Right renal pelvis (tissue), 4 donors: ENCODE measurements around the gene NOMO2. TPM values are rescaled to one million over a fixed set of nuclear protein-coding genes. Genes with fewer than 3 reads are reported as not detected.
"Not testable (repeated sequence)": the region's sequence is repeated elsewhere in the genome, so short reads cannot be mapped to it uniquely, and the experiment has no call there.

ENCODE experiments used
- DNase-seq, 4 donors: peaks; one replicate each; pipeline ENCODE4 v3.0.0-alpha.2; 2013; ENCODE audit warnings: low read depth in 4 of 4, low spot score in 3 of 4, missing footprints in 1 of 4
- polyA plus RNA-seq, 4 donors: library from polyadenylated mRNA; unstranded; fragments of 120-200 nt; gene quantifications; one replicate each; pipeline ENCODE4 v1.2.1, GENCODE V29; 2013; ENCODE audit not compliant: insufficient read length in 4 of 4

NOMO2 gene
- polyA plus RNA-seq, 4 donors, result 87.9 to 109 (median 98.7) TPM

DNA sequence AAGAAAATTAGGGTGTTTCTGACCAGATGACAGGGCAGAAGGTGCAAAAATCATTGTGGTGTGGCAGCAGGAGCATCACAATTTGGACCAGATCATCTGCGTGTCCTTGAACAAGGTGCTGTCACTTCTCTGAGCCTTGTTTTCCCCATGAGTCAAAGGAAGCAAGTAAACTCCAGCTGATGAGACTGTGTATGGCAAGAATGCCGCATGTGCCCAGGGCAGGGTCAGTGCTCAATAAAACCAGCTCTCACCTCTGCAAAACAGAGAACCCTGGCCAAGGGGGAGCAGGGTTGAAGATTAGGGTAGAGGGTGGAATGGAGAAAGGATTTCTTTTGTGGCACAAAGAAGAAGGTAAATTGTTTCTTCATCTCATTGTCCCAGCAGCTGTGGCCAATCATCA lies 17.4 kb upstream of the NOMO2 start:
- not testable (repeated sequence) for DNase-seq

DNA sequence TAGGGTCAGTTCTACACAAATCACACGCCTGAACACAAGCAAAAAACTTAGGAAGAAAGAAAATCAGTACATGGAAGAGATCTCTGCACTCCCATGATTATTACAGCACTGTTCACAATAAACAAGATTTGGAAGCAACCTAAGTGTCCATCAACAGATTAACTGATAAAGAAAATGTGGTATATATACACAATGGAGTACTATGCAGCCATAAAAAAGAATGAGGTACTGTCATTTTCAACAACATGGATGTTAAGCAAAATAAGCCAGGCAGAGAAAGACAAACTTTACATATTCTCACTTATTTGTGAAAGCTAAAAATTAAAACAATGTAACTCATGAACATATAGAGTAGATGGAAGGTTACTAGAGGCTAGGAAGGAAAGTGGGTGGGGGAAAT lies 16.0 kb upstream of the NOMO2 start:
- DNase-seq, result not testable (repeated sequence)

- DNase-seq, result not testable (repeated sequence)
These were observed 14.0 kb upstream of the NOMO2 start for GRCh38 chr16:18575945-18576344.

- DNase-seq, result not testable (repeated sequence)
These were observed 13.5 kb upstream of the NOMO2 start for GRCh38 chr16:18575298-18575917.

DNA sequence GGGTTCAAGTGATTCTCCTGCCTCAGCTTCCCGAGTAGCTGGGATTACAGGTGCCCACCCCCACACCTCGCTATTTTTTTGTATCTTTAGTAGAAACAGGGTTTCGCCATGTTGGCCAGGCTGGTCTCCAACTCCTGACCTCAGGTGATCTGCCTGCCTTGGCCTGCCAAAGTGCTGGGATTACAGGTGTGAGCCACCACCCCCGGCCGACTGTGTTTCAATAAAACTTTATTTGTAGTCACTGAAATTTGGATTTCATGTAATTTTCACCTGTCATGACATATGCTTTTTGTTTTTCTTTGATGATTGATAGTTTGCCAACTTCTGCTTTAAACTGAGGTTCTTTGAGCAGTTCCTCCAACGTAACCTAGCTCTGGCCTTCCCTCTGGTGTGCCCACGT lies 12.0 kb upstream of the NOMO2 start:
- DNase-seq, result not testable (repeated sequence)

GRCh38 chr16:18572973-18573372 lies 11.1 kb upstream of the NOMO2 start:
- DNase-seq, result not testable (repeated sequence)

DNA sequence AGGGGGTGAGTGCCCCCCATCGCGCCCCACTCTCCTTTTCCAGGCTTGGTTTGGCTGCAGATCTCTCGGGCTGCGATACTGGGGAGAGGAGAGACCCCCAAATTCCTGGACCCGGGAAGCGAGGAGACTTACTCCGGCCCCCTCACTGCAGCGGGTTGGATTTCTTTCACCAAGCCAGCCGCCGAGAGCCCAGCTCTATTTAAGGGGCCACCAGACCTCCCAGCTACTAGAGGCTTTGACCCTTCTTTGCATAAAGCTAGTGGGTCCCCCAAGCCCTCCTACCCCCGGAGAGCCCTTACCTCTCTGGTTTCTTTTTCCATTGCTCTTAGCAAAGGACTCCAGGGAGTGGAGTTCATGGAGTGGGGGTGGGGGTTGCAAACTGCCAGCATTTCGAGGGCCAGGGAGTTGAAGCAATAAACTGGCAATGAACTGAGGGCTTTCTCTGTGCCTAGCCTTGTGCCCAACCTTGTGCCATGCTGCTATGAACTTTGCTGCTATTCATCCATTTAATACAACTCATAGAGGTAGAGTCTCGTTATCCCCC lies 9.5 kb upstream of the NOMO2 start:
- not testable (repeated sequence) for DNase-seq

DNA sequence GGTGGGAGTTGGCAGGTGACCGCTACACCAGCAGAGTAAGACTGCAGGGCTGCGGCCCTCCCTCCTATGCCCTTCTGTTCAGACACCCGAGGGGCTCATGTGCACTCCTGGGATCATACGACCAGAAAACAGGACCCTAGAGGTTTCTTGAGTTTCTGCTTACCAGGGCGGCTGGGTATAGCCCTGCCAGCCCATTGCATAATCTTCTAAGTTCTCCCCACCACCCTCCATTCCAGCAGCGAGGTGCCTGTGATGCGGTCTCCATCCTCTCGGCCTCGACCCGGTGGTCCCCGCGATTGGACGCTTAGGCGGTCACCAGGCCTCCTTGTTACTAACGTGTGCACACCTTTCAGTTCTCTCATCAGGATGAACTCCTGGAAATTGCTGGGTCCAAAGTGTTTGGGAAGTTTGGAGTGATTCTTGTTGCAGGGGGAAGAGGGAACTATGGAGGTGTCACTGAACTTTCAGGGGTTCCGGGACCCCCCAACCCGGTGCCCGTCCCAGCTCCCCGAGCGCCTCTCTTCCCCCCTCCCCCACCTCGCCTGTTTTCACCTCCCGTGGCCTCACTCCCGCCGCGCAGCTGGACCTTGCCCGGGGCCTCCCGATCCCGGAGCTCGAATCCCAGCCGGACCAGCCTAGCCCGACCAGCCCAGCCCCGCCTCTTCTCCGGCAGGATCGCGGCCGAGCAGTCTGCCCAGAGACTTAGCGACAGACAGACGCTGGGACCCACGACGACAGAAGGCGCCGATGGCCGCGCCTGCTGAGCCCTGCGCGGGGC lies 8.8 kb upstream of the NOMO2 start:
- not testable (repeated sequence) for DNase-seq

DNA sequence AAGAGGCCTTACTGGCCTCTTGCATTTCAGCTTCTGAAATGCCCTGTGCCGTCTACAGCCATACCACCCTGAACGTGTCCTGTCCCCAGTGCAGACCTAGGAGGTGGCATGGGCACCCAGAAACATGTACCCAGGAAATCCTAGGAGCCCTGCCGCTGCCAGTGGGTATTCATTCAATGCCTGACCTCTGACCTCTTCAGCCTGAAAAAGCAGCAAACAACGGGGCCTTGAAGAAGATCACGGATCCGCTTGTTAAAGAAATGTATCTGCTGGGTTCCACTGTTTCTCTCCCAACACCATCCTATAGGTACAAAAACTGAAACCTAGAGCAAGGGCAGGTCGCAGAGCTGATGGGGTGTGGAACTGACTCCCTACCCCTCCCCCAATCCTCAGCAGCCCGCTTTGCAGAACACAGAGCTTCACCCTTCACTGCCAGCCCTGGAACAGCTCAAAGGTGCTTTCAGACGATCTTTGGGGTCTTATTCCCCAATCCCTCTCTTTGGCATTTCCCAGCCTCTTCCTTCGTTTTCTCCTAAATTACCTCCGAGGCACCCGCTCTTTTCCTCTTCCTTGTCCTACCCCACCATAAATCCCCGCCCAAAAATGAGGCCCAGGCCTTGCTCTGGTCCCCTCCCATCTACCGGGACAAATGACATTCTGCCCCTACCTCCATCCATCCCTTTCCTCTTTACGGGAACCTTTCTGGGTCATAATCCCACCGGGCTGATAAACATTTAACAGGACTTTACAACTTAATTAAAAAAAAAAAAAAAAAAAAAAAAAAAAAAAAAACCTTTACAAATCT lies 1.3 kb downstream of the NOMO2 start:
- not testable (repeated sequence) for DNase-seq

- DNase-seq, result not testable (repeated sequence)
These were observed 8.2 kb downstream of the NOMO2 start for GRCh38 chr16:18553671-18554070.

GRCh38 chr16:18547382-18547781 lies 14.5 kb downstream of the NOMO2 start:
- DNase-seq, result not testable (repeated sequence)

- not testable (repeated sequence) for DNase-seq
These were observed 15.0 kb downstream of the NOMO2 start for GRCh38 chr16:18546853-18547252.

DNA sequence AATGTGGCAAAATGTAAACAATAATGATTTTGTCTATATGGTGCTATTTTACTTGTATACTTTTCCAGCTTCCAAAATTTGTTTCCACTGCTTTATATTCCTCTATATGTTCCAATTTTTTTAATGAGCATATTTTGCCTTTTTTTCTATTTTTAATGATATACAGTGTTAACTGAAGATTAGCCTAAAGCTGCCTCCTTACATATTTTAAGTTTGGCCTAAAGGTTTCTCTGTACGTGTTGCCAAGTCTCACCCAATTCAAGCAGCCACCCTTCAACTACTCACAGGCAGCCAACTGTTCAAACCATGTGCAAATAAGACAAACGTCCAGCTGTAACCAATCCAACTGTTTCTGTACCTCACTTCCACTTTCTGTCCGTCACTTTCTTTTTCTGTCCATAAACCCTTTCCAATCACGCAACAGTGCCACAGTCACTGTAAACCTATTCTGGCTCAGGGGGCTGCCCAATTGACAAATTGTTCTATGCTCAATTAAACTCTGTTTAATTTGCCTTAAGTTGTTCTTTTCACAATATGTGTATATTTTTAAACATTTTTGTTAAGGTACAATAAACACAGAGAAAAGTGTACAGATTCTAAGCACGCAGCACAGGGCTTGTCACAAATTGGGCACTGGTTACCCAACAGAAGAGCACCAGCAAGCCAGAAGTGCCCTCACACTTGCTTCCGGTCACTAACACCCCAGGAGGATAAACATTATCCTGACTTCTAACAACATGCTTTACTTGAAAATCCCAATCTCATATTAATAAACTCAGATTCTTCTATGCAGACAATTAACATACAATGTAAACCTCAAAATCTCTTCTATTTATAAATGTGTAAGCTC lies 17.4 kb downstream of the NOMO2 start:
- not testable (repeated sequence) for DNase-seq

DNA sequence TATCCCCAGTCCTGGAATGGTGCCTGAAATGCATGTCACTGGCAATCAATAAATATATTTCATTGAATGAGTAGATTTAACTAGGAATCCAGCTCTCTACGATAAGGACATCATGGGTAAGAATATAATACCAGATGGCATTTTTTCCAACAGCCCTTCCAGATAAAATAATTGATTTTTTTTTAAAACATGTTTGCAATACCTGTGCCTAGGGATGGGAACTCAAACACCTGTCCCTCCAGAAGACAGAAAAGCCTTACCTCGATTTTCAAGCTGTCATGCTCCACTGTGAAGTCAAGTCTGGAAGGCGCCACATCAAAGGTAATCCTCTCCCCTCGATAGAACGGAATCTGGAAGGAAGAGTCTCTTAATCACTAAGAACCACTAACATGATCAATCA lies 20.0 kb downstream of the NOMO2 start:
- DNase-seq, result not testable (repeated sequence)

DNA sequence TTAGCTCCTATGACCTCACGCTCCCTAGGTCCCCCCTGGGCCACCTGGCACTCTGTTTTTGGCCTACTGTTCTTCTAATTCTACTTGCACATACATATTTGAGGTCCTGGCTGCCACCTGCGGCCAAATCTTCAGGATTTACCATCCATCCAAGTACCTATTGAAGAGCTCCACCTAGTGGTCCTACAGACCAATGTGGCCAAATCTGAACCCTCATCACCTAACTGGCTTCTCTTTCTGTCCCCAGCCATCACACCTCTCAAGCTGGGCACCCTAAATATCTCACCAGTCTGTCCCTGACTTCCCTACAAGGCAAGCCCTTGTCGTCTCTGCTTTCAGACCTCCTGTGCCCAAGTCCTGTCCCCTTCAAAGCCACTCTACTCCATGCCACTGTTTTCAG lies 24.9 kb downstream of the NOMO2 start:
- DNase-seq, result not testable (repeated sequence)

DNA sequence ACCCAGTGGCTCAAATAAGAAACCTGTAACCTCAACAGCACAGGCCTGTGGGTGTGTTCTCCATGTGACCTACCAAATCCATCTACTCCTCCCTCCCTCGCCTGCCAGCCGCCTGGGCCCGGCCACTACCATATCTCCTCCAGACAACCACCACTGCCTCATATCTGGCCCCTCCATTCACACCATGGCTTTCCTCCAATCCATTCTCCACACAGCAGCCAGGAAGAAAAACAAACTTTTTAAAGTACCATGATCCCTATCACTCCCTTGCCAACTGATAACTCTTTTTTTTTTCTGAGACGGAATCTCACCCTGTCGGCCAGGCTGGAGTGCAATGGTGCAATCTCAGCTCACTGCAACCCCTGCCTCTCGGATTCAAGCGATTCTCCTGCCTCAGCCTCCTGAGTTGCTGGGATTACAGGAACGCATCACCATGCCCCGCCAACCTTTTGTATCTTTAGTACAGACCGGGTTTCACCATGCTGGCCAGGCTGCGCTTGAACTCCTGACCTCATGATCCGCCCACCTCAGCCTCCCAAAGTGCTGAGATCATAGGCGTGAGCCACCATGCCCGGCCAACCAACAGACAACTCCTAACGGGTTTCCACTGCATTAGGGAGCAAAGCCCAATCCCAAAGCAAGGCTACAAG lies 26.3 kb downstream of the NOMO2 start:
- DNase-seq, result not testable (repeated sequence)

- DNase-seq, result not testable (repeated sequence)
These were observed 27.6 kb downstream of the NOMO2 start for GRCh38 chr16:18534308-18534707.

- DNase-seq, result not testable (repeated sequence)
These were observed 30.6 kb downstream of the NOMO2 start for GRCh38 chr16:18531323-18531722.

- not testable (repeated sequence) for DNase-seq
These were observed 31.6 kb downstream of the NOMO2 start for GRCh38 chr16:18530329-18530728.
